ENCODE data around the gene PCDHB3. TPM values are rescaled to one million over a fixed set of nuclear protein-coding genes. Genes with fewer than 3 reads are reported as not detected.
A peak's percentile ranks its signal among the peaks of the same experiment; 100 is the strongest.
"Not testable (repeated sequence)": the region's sequence is repeated elsewhere in the genome, so short reads cannot be mapped to it uniquely, and the experiment has no call there.

PCDHB3 gene
- total RNA-seq, 1 donor from 2014 or later: 3.9 TPM

- H3K36me3 Mint-ChIP-seq: peaks cover 4% of the 10 kb centered on the region
- H3K4me3 Mint-ChIP-seq: peak overlapping the region; percentile 95
- H3K4me1 Mint-ChIP-seq (ENCODE audit: unreplicated experiment): no peaks in the 10 kb centered on the region
- peaks cover 5% of the 10 kb centered on the region for H3K27me3 Mint-ChIP-seq
- TF ChIP-seq CTCF (conservative IDR thresholded peaks at IDR 0.05): peak; percentile 63
- no peak for DNase-seq (ENCODE audit: extremely low spot score, unreplicated experiment)
- peak overlapping the region; percentile 93 for H3K27ac Mint-ChIP-seq
- H3K9me3 Mint-ChIP-seq: peaks cover 7% of the 10 kb centered on the region
Measured at GRCh38 chr5:141084487-141084989, 15.7 kb upstream of the PCDHB3 start.

DNA sequence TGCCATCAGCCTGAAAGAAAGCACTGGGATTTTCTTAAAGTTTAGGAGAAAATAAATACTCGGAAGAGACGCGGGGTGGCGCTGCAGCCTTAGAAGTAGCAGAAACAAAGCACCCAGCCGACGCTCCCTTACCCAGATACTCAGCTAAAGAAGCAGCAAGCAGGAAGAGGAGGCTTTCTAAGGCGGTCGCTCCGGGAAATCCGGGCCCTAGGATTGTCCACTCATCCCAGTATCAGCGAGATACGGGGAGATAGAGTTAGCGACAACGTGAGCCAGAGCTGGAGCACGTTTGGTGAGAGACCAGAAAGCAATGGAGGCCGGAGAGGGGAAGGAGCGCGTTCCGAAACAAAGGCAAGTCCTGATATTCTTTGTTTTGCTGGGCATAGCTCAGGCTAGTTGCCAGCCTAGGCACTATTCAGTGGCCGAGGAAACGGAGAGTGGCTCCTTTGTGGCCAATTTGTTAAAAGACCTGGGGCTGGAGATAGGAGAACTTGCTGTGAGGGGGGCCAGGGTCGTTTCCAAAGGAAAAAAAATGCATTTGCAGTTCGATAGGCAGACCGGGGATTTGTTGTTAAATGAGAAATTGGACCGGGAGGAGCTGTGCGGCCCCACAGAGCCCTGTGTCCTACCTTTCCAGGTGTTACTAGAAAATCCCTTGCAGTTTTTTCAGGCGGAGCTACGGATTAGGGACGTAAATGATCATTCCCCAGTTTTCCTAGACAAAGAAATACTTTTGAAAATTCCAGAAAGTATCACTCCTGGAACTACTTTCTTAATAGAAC lies 5.6 kb upstream of the PCDHB3 start, which contains the start of gene PCDHB2:
Gene PCDHB2, plus strand, starts transcription at position 135 of the 782 bp plus-strand sequence. Its CDS starts 176 bp downstream, at position 311.
- no peaks in the 10 kb centered on the region for H3K4me1 Mint-ChIP-seq (ENCODE audit: unreplicated experiment)
- peaks cover 33% of the 10 kb centered on the region for H3K36me3 Mint-ChIP-seq
- H3K9me3 Mint-ChIP-seq: peaks cover 17% of the 10 kb centered on the region

GRCh38 chr5:141095263-141095641 lies 5.0 kb upstream of the PCDHB3 start:
- H3K4me1 Mint-ChIP-seq (ENCODE audit: unreplicated experiment): no peaks in the 10 kb centered on the region
- peaks cover 22% of the 10 kb centered on the region for H3K9me3 Mint-ChIP-seq
- H3K27ac Mint-ChIP-seq: peak overlapping the region; percentile 96
- no peak for DNase-seq (ENCODE audit: extremely low spot score, unreplicated experiment)
- H3K27me3 Mint-ChIP-seq: peaks cover 2% of the 10 kb centered on the region
- no peak for TF ChIP-seq CTCF (conservative IDR thresholded peaks at IDR 0.05)
- H3K4me3 Mint-ChIP-seq: peak overlapping the region; percentile 99
- peaks cover 39% of the 10 kb centered on the region for H3K36me3 Mint-ChIP-seq

More for the DNA sequence above, 5.6 kb upstream of the PCDHB3 start, which contains the start of gene PCDHB2:
- peak within 1 kb of the TSS; percentile 96 for H3K27ac Mint-ChIP-seq
- DNase-seq (ENCODE audit: extremely low spot score, unreplicated experiment): no peak
- peak; percentile 89 for TF ChIP-seq CTCF (conservative IDR thresholded peaks at IDR 0.05)
- H3K27me3 Mint-ChIP-seq: peaks cover 2% of the 10 kb centered on the region
- peak within 1 kb of the TSS; percentile 99 for H3K4me3 Mint-ChIP-seq

GRCh38 chr5:141096181-141096580 lies 4.1 kb upstream of the PCDHB3 start:
- DNase-seq (ENCODE audit: extremely low spot score, unreplicated experiment); H3K4me3 Mint-ChIP-seq; H3K27ac Mint-ChIP-seq; H3K27me3 Mint-ChIP-seq; H3K4me1 Mint-ChIP-seq (ENCODE audit: unreplicated experiment): not testable (repeated sequence)
- H3K36me3 Mint-ChIP-seq: peaks cover 48% of the 10 kb centered on the region
- peaks cover 23% of the 10 kb centered on the region for H3K9me3 Mint-ChIP-seq

DNA sequence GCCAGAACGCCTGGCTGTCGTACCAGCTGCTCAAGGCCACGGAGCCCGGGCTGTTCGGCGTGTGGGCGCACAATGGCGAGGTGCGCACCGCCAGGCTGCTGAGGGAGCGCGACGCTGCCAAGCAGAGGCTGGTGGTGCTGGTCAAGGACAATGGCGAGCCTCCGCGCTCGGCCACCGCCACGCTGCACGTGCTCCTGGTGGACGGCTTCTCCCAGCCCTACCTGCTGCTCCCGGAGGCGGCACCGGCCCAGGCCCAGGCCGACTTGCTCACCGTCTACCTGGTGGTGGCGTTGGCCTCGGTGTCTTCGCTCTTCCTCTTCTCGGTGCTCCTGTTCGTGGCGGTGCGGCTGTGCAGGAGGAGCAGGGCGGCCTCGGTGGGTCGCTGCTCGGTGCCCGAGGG lies 3.7 kb upstream of the PCDHB3 start:
- not testable (repeated sequence) for H3K4me3 Mint-ChIP-seq; H3K4me1 Mint-ChIP-seq (ENCODE audit: unreplicated experiment)
- H3K36me3 Mint-ChIP-seq: peaks cover 52% of the 10 kb centered on the region

GRCh38 chr5:141101059-141101458 lies 786 bp downstream of the PCDHB3 start:
- Mint-ChIP-seq H3K36me3 (peaks cover 41% of the 10 kb centered on the region), H3K27me3 (no peaks in the 10 kb centered on the region), H3K4me1 (ENCODE audit: unreplicated experiment) (no peaks in the 10 kb centered on the region), H3K9me3 (peaks cover 19% of the 10 kb centered on the region), H3K4me3 (no peak overlapping the region), H3K27ac (no peak overlapping the region)
- DNase-seq (ENCODE audit: extremely low spot score, unreplicated experiment): no peak
- TF ChIP-seq CTCF (conservative IDR thresholded peaks at IDR 0.05): no peak

More for the DNA sequence above, 3.7 kb upstream of the PCDHB3 start:
- not testable (repeated sequence) for DNase-seq (ENCODE audit: extremely low spot score, unreplicated experiment); H3K27ac Mint-ChIP-seq; H3K27me3 Mint-ChIP-seq
- H3K9me3 Mint-ChIP-seq: peaks cover 27% of the 10 kb centered on the region

DNA sequence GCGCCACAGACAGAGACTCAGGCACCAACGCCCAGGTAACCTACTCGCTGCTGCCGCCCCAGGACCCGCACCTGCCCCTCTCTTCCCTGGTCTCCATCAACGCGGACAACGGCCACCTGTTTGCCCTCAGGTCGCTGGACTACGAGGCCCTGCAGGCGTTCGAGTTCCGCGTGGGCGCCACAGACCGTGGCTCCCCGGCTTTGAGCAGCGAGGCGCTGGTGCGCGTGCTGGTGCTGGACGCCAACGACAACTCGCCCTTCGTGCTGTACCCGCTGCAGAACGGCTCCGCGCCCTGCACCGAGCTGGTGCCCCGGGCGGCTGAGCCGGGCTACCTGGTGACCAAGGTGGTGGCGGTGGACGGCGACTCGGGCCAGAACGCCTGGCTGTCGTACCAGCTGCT lies 1.8 kb downstream of the PCDHB3 start:
- H3K27me3 Mint-ChIP-seq, H3K27ac Mint-ChIP-seq: not testable (repeated sequence)

GRCh38 chr5:141102471-141102870 lies 2.2 kb downstream of the PCDHB3 start:
- not testable (repeated sequence) for DNase-seq (ENCODE audit: extremely low spot score, unreplicated experiment); H3K27ac Mint-ChIP-seq; H3K4me3 Mint-ChIP-seq; H3K4me1 Mint-ChIP-seq (ENCODE audit: unreplicated experiment); H3K27me3 Mint-ChIP-seq
- H3K36me3 Mint-ChIP-seq: peaks cover 40% of the 10 kb centered on the region
- peaks cover 19% of the 10 kb centered on the region for H3K9me3 Mint-ChIP-seq

More for the DNA sequence above, 1.8 kb downstream of the PCDHB3 start:
- H3K4me1 Mint-ChIP-seq (ENCODE audit: unreplicated experiment); DNase-seq (ENCODE audit: extremely low spot score, unreplicated experiment); H3K4me3 Mint-ChIP-seq: not testable (repeated sequence)
- peaks cover 41% of the 10 kb centered on the region for H3K36me3 Mint-ChIP-seq
- peaks cover 19% of the 10 kb centered on the region for H3K9me3 Mint-ChIP-seq
